Peyer's patch (tissue), 4 donors: ENCODE results near the gene HEATR3. TPM values are rescaled to one million over a fixed set of nuclear protein-coding genes. Genes with fewer than 3 reads are reported as not detected.

Experiments
- DNase-seq, 3 donors: peaks; one replicate each; pipeline ENCODE4 v3.0.0-alpha.2; 2017 to 2019
- H3K27ac ChIP-seq, 4 donors: fragments of 200-600 bp; sonication (generic); one replicate each; pipeline ENCODE4 v1.5.1; 2016 to 2019
- H3K27me3 ChIP-seq, 2 donors: fragments of 200-600 bp; sonication (generic); one replicate each; pipeline ENCODE4 v1.5.1; 2019
- H3K36me3 ChIP-seq, 3 donors: fragments of 200-600 bp; sonication (generic); one replicate each; pipeline ENCODE4 v1.5.1; 2016 to 2019
- H3K4me1 ChIP-seq, 4 donors: fragments of 200-600 bp; sonication (generic); one replicate each; pipeline ENCODE4 v1.5.1; 2016 to 2019
- H3K4me3 ChIP-seq, 4 donors: fragments of 200-600 bp; sonication (generic); 1 replicate in 3 of 4; 2 replicates in 1 of 4; pipeline ENCODE4 v1.5.1; 2016 to 2019; ENCODE audit warnings: mild to moderate bottlenecking in 1 of 4
- H3K9me3 ChIP-seq, 4 donors: fragments of 200-600 bp; sonication (generic); one replicate each; pipeline ENCODE4 v1.5.1; 2016 to 2019; ENCODE audit warnings: mild to moderate bottlenecking in 1 of 4
- POLR2A ChIP-seq, 2 donors: fragments of 450-650 bp; IDR thresholded peaks; one replicate each; pipeline ENCODE4 v1.5.1; 2017; ENCODE audit warnings: antibody characterized with exemption in 2 of 2, mild to moderate bottlenecking in 2 of 2, moderate library complexity in 2 of 2
- total RNA-seq, 4 donors: library from RNA; depleted of rRNA; stranded (reverse); fragments of >200 nt; gene quantifications; one replicate each; pipeline ENCODE4 v1.1.0, GENCODE V29; 2016
- TF ChIP-seq, protein P1 (sequence below), 6 experiments: fragments of 450-650 bp in 4 of 6; fragments of 200-600 bp in 2 of 6; sonication (generic) in 1 of 6; IDR thresholded peaks; one replicate each; pipeline ENCODE4 v1.5.1; 2017 to 2019; ENCODE audit warnings: antibody characterized with exemption in 6 of 6, mild to moderate bottlenecking in 3 of 6, moderate library complexity in 1 of 6

Gene HEATR3
- total RNA-seq, 4 donors from 2014 or later, result 22.4 to 39.7 (median 29.6) TPM

DNA sequence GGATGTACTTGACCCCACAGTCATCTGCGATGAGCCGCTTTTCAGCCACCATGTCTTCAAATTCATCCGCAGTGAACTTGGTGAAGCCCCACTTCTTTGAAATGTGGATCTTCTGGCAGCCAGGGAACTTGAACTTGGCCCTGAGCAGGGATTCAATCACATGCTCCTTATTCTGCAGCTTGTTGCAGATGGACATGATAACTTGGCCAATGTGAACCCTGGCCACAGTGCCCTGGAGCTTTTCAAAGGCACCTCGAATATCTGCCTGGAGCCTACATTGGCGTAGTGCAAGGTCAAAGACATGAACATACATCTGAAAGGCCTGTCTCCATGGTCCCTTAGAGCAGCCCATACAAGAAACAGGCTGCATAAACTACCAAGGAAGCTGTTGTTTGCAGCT is 85.6 kb downstream of the HEATR3 start:
- H3K4me3 ChIP-seq, result no peak overlapping the region
- TF ChIP-seq, protein P1, sequence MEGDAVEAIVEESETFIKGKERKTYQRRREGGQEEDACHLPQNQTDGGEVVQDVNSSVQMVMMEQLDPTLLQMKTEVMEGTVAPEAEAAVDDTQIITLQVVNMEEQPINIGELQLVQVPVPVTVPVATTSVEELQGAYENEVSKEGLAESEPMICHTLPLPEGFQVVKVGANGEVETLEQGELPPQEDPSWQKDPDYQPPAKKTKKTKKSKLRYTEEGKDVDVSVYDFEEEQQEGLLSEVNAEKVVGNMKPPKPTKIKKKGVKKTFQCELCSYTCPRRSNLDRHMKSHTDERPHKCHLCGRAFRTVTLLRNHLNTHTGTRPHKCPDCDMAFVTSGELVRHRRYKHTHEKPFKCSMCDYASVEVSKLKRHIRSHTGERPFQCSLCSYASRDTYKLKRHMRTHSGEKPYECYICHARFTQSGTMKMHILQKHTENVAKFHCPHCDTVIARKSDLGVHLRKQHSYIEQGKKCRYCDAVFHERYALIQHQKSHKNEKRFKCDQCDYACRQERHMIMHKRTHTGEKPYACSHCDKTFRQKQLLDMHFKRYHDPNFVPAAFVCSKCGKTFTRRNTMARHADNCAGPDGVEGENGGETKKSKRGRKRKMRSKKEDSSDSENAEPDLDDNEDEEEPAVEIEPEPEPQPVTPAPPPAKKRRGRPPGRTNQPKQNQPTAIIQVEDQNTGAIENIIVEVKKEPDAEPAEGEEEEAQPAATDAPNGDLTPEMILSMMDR (IDR thresholded peaks at IDR 0.05), result no peak
- no peak for TF ChIP-seq POLR2A (IDR thresholded peaks at IDR 0.05)
- H3K9me3 ChIP-seq, result no peaks in the 10 kb centered on the region
- H3K27ac ChIP-seq, result no peak overlapping the region
- peaks cover 0 to 16% (median 7%) of the 10 kb centered on the region in 4 donors for H3K4me1 ChIP-seq
- H3K36me3 ChIP-seq, result no peaks in the 10 kb centered on the region
- H3K27me3 ChIP-seq, result no peaks in the 10 kb centered on the region
- peak in 1 of 3 donors; percentile 40 for DNase-seq

DNA sequence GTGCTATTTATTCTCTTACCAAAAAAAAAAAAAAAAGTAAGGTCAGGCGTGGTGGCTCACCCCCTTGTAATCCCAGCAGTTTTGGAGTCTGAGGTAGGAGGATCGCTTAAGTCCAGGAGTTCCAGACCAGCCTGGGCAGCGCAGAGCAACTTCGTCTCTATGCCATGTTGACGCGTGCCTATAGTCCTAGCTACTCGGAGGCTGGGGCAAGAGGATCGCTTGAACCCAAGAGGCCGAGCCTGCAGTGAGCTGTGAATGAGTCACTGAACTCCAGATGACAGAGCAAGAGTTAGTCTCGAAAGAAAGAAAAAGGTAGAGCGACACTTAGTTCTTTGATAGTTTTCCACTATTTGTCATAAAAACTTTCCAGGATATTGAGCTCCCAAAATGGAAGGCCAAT is 86.0 kb downstream of the HEATR3 start:
- DNase-seq, result peak in 1 of 3 donors; percentile 44
- Histone ChIP-seq H3K4me3 (peak overlapping the region in 2 of 4 donors; percentile 79 to 89), H3K27me3 (no peaks in the 10 kb centered on the region), H3K27ac (peak overlapping the region in 2 of 4 donors; percentile 95 to 97), H3K36me3 (no peaks in the 10 kb centered on the region), H3K4me1 (peaks cover 0 to 21% (median 7%) of the 10 kb centered on the region in 4 donors), H3K9me3 (no peaks in the 10 kb centered on the region)
- TF ChIP-seq, protein P1 (IDR thresholded peaks at IDR 0.05), result no peak
- no peak for TF ChIP-seq POLR2A (IDR thresholded peaks at IDR 0.05)

DNA sequence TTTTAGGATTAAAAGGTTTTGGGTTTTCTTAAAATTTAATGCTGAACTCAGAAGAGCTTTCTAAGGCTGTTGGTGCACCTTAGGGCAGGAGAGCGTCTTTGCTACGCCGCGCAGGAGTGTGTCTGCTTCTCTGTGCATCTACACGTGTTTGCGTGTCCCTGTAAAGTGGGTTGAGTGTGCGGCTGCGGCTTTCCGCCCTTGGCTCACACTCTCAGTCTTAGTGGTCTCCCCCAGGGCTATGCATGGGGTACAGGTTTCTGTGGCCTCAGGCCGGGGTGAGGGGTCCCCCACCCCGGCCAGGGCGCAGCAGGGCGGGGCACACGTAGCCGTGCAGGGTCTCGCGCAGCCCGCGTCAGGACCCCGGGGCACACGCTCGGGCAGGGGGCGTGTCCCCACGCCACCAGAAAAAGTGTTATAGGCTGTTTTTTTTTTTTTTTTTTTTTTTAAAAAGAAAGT is 86.6 kb downstream of the HEATR3 start:
- peaks cover 0 to 25% (median 7%) of the 10 kb centered on the region in 4 donors for H3K4me1 ChIP-seq
- no peaks in the 10 kb centered on the region for H3K9me3 ChIP-seq
- H3K4me3 ChIP-seq, result peak overlapping the region; percentile 64 to 99 (median 84)
- DNase-seq, result peak in 2 of 3 donors; percentile 64 to 81
- no peaks in the 10 kb centered on the region for H3K36me3 ChIP-seq
- no peaks in the 10 kb centered on the region for H3K27me3 ChIP-seq
- peak overlapping the region; percentile 95 to 99 (median 97) for H3K27ac ChIP-seq
- TF ChIP-seq POLR2A (IDR thresholded peaks at IDR 0.05), result peak in 1 of 2 donors; percentile 17
- TF ChIP-seq, protein P1 (IDR thresholded peaks at IDR 0.05), result no peak

GRCh38 chr16:50152807-50153595 is 87.2 kb downstream of the HEATR3 start, which contains the start of gene TENT4B:
Gene TENT4B, plus strand, starts transcription at chr16:50153306. Its CDS starts 316 bp downstream, at chr16:50153622.
- H3K36me3 ChIP-seq, result no peaks in the 10 kb centered on the region
- TF ChIP-seq, protein P1 (IDR thresholded peaks at IDR 0.05), result peak in 2 of 6 experiments; percentile 7 to 13
- TF ChIP-seq POLR2A (IDR thresholded peaks at IDR 0.05), result peak; percentile 63 to 79
- H3K4me3 ChIP-seq, result peak within 1 kb of the TSS; percentile 64 to 99 (median 84)
- peak; percentile 85 to 94 (median 94) for DNase-seq
- H3K27ac ChIP-seq, result peak within 1 kb of the TSS; percentile 95 to 99 (median 97)
- peaks cover 0 to 31% (median 7%) of the 10 kb centered on the region in 4 donors for H3K4me1 ChIP-seq
- H3K27me3 ChIP-seq, result no peaks in the 10 kb centered on the region
- H3K9me3 ChIP-seq, result no peaks in the 10 kb centered on the region

- H3K4me1 ChIP-seq, result peaks cover 0 to 36% (median 10%) of the 10 kb centered on the region in 4 donors
- TF ChIP-seq POLR2A (IDR thresholded peaks at IDR 0.05), result peak in 1 of 2 donors; percentile 23
- TF ChIP-seq, protein P1 (IDR thresholded peaks at IDR 0.05), result peak in 1 of 6 experiments; percentile 7
These were observed 88.0 kb downstream of the HEATR3 start for GRCh38 chr16:50153596-50154419.

More at GRCh38 chr16:50153596-50154419, 88.0 kb downstream of the HEATR3 start:
- no peaks in the 10 kb centered on the region for H3K27me3 ChIP-seq
- peak overlapping the region; percentile 64 to 99 (median 84) for H3K4me3 ChIP-seq
- DNase-seq, result peak in 2 of 3 donors; percentile 39 to 64
- H3K27ac ChIP-seq, result peak overlapping the region; percentile 95 to 99 (median 97)
- no peaks in the 10 kb centered on the region for H3K9me3 ChIP-seq
- H3K36me3 ChIP-seq, result no peaks in the 10 kb centered on the region
